ENCODE measurements around the gene IGF2.

DNA sequence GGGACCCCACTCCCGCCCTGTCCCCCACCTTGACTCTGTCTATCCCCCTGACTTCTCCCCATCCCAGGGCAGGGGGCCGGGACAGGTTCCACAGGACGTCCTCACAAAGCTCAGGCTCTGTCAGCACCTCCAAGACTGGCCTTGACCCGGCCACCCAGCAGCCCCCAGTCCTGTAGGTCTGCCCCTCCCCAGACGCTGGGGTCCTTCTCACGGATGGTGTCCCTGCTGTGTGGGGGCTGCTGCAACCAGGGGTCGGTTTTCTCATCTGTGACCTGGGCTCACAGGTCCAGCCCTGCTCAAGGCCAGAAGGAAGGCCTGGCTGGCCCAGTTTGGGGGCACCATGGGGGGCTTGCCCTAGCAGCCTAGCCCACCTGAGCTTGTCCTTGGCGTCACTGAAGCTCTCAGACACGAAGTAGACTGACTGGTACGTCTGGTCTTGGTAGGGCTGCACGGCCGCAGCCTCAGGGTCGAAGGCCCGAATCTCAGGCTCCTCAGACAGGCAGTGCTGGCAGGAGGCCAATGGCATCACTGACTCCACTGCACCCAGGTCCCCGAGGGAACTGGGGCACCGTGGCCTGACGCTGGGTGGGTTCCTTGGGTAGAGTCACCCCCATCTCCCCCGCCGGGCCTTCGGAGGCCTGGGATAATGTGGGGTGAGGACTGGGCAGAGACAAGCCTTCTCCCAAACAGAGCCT lies 25.8 kb upstream of the IGF2 start:
- TF ChIP-seq REST (IDR thresholded peaks at IDR 0.05; ENCODE audit: insufficient read depth in 1 of 2, low read depth in 2 of 2, low read length in 2 of 2): no peak
- no peak for TF ChIP-seq POLR2AphosphoS5 (IDR thresholded peaks at IDR 0.05; ENCODE audit: low read depth, low read length)
- no peak for TF ChIP-seq TAF1 (IDR thresholded peaks at IDR 0.05; ENCODE audit: borderline replicate concordance, insufficient read depth, low read length)
- TF ChIP-seq SIN3A (IDR thresholded peaks at IDR 0.05; ENCODE audit: borderline replicate concordance, insufficient read depth, low read length): no peak
